ENCODE measurements around the gene HMX2. TPM values are rescaled to one million over a fixed set of nuclear protein-coding genes. Genes with fewer than 3 reads are reported as not detected.
A peak's percentile ranks its signal among the peaks of the same experiment; 100 is the strongest.

HMX2 gene
- total RNA-seq, 1 donor from 2014 or later: not detected

GRCh38 chr10:123140983-123141390 lies 6.9 kb upstream of the HMX2 start:
- peaks cover 89% of the 10 kb centered on the region for H3K27me3 ChIP-seq (ENCODE audit: control insufficient read depth, insufficient read depth, low read length)
- no peak overlapping the region for H3K4me3 ChIP-seq (ENCODE audit: low read depth, low read length)
- TF ChIP-seq CTCF (IDR thresholded peaks at IDR 0.05; ENCODE audit: insufficient read depth, low read length, severe bottlenecking): no peak
- H3K36me3 ChIP-seq (ENCODE audit: control insufficient read depth, insufficient read depth, low read length): no peaks in the 10 kb centered on the region
- no peak for FAIRE-seq
- no peak for DNase-seq (ENCODE audit: low read depth)

- Histone ChIP-seq H3K27me3 (ENCODE audit: control insufficient read depth, insufficient read depth, low read length) (peaks cover 89% of the 10 kb centered on the region), H3K4me3 (ENCODE audit: low read depth, low read length) (no peak overlapping the region), H3K36me3 (ENCODE audit: control insufficient read depth, insufficient read depth, low read length) (no peaks in the 10 kb centered on the region)
- FAIRE-seq (peak; percentile 62), DNase-seq (ENCODE audit: low read depth) (no peak)
- TF ChIP-seq CTCF (IDR thresholded peaks at IDR 0.05; ENCODE audit: insufficient read depth, low read length, severe bottlenecking): no peak
Measured at GRCh38 chr10:123141791-123142700, 5.9 kb upstream of the HMX2 start.

GRCh38 chr10:123142701-123143161 lies 5.2 kb upstream of the HMX2 start:
- no peak for DNase-seq (ENCODE audit: low read depth)
- no peaks in the 10 kb centered on the region for H3K36me3 ChIP-seq (ENCODE audit: control insufficient read depth, insufficient read depth, low read length)
- peaks cover 90% of the 10 kb centered on the region for H3K27me3 ChIP-seq (ENCODE audit: control insufficient read depth, insufficient read depth, low read length)
- H3K4me3 ChIP-seq (ENCODE audit: low read depth, low read length): no peak overlapping the region
- no peak for TF ChIP-seq CTCF (IDR thresholded peaks at IDR 0.05; ENCODE audit: insufficient read depth, low read length, severe bottlenecking)
- FAIRE-seq: no peak

GRCh38 chr10:123143162-123143824 lies 4.6 kb upstream of the HMX2 start:
- DNase-seq (ENCODE audit: low read depth) (no peak), FAIRE-seq (no peak)
- no peaks in the 10 kb centered on the region for H3K36me3 ChIP-seq (ENCODE audit: control insufficient read depth, insufficient read depth, low read length)
- TF ChIP-seq CTCF (IDR thresholded peaks at IDR 0.05; ENCODE audit: insufficient read depth, low read length, severe bottlenecking): no peak
- no peak overlapping the region for H3K4me3 ChIP-seq (ENCODE audit: low read depth, low read length)
- peaks cover 88% of the 10 kb centered on the region for H3K27me3 ChIP-seq (ENCODE audit: control insufficient read depth, insufficient read depth, low read length)

- FAIRE-seq: no peak
- no peaks in the 10 kb centered on the region for H3K36me3 ChIP-seq (ENCODE audit: control insufficient read depth, insufficient read depth, low read length)
- TF ChIP-seq CTCF (IDR thresholded peaks at IDR 0.05; ENCODE audit: insufficient read depth, low read length, severe bottlenecking): no peak
- H3K27me3 ChIP-seq (ENCODE audit: control insufficient read depth, insufficient read depth, low read length): peaks cover 90% of the 10 kb centered on the region
- DNase-seq (ENCODE audit: low read depth): no peak
- no peak overlapping the region for H3K4me3 ChIP-seq (ENCODE audit: low read depth, low read length)
Measured at GRCh38 chr10:123143825-123144168, 4.1 kb upstream of the HMX2 start.

Data from bronchial epithelial cell (primary cell).